ENCODE measurements around the gene KLHL40.

The KLHL40 gene

GRCh38 chr3:42657675-42658074 lies 27.7 kb upstream of the KLHL40 start:
- DNase-seq: no peak

- no peak for DNase-seq
Observed at GRCh38 chr3:42658091-42658770, 27.1 kb upstream of the KLHL40 start.

DNA sequence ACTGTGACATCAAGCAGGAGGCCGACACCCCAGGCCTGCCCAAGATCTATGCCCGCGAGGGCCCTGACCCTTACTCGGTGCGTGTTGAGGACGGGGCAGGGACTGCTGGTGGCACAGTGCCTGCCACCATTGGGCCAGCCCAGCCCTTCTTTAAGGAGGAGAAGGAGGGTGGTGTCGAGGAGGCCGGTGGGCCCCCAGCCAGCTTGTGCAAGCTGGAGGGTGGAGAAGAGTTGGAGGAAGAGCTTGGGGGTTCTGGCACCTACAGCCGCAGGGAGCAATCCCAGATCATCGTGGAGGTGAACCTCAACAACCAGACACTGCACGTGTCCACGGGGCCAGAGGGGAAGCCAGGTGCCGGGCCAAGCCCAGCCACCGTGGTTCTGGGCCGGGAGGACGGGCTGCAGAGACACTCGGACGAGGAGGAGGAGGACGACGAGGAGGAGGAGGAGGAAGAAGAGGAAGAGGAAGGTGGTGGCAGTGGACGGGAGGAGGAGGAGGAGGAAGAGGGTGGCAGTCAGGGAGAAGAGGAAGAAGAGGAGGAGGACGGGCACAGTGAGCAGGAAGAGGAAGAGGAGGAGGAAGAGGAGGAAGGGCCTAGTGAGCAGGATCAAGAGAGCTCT lies 26.5 kb upstream of the KLHL40 start:
- no peak for DNase-seq

DNA sequence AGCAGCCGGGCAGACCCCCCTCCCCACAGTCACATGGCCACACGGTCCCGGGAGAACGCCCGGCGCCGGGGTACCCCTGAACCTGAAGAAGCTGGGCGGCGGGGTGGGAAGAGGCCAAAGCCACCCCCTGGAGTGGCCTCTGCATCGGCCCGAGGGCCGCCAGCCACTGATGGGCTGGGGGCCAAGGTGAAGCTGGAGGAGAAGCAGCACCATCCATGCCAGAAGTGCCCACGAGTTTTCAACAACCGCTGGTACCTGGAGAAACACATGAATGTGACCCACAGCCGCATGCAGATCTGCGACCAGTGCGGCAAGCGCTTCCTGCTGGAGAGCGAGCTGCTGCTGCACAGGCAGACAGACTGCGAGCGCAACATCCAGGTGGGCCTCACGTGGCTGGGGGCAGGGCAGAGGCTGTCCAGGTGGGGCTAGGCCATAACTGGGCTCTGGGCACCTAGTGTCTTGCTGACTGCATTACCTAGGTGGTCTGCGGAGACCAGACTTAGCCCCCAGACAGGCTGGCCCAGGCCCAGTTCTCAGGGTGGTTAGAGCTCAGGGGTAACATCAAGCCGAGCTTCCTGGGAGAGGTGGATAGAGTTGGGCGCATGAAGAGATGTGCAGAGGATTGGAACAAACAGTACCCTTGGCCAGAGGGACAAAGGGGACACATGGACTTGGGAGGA lies 25.7 kb upstream of the KLHL40 start:
- no peak for DNase-seq

GRCh38 chr3:42660131-42660715 lies 25.1 kb upstream of the KLHL40 start:
- peak; percentile 44 for DNase-seq

DNA sequence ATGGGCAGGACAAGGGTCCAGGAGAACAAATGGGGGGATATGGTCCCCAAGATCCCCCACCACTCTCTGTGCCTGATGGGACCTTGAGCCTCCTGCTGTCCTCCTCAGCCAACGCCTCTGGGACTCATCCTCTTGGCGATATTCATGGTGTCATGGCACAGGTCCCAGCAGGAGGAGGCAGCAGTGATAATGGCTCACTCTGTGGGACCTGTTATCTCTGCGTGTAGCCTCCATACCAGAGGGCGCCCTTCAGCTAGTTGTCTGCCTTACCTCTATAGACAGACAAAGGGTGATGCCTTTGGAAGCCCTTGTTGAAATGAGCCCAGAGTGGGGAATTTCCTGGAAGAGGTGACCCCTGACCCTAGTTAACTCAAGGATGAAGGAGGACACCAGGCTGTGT lies 24.4 kb upstream of the KLHL40 start:
- no peak for DNase-seq

- DNase-seq: no peak
Observed at GRCh38 chr3:42661593-42662022, 23.7 kb upstream of the KLHL40 start.

DNA sequence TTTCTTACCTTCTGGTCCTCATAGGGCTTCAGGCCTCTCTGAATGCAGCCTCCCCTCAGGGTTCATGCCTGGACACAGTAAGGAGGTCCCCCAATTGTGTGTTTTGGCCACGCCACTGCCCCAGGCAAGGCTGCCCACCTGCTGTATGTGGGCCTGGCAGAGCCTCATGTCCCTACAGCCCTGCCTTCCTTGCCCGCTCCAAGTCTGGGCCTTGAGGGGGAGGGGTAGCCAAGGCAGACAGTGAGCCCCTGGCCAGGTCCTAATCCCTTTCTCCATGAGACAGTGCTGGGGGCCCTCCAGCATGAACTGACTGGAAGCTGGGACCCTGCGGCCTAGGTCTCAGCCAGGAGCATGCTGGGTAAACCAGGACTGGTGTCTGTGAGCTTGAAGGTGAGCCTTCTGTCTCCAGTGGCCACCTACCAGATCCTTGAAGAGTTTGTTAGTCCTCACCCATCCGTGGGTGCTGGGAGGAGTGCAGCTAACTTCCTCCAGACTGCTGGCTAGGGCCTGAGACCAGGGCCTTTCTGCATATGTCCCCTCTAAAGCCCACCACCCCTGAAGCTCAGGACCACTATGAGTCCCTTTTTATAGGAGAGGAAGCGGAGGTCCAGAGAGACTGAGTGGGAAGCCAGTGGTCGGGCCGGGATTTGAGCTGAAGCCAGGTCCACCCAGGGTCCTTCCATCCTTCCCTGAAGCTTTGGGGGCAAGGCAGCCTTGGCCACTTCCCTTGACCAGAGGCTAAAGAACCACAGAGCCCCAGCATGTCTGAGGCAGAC lies 23.1 kb upstream of the KLHL40 start:
- DNase-seq: no peak

DNA sequence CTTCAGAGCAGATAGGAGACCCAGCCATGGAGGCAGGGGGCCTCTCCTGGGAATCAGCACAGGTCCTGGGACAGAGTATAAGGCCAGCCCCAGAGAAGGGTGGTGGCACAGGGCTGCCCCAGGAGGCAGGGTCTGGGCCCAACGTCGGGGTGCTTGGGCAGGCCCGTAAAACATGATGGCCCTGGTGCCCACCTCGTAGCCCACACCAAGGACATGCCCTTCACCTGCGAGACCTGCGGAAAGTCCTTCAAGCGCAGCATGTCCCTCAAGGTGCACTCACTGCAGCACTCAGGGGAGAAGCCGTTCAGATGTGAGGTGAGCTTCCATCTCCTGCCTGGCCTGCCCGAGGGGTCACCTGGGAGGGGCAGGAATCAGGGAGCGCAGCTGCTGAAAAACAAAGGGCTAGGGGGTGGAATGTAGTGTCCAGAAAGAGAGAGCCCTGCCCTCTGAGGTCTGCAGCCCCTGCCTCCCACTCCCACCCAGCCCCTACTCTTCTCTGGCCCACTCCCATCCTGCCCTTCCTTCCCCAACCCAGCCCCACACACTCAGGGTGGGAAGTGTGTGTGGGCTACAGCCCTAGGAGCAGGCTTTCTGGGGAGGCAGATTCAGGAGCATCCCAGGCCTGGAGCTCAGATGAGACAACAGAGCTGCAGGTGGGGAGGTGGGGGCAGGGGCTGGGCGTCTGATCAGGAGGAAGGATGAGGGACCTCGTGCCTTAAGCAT lies 22.4 kb upstream of the KLHL40 start:
- no peak for DNase-seq

GRCh38 chr3:42663581-42664437 lies 21.5 kb upstream of the KLHL40 start:
- DNase-seq: no peak

GRCh38 chr3:42664438-42664803 lies 20.9 kb upstream of the KLHL40 start:
- no peak for DNase-seq

DNA sequence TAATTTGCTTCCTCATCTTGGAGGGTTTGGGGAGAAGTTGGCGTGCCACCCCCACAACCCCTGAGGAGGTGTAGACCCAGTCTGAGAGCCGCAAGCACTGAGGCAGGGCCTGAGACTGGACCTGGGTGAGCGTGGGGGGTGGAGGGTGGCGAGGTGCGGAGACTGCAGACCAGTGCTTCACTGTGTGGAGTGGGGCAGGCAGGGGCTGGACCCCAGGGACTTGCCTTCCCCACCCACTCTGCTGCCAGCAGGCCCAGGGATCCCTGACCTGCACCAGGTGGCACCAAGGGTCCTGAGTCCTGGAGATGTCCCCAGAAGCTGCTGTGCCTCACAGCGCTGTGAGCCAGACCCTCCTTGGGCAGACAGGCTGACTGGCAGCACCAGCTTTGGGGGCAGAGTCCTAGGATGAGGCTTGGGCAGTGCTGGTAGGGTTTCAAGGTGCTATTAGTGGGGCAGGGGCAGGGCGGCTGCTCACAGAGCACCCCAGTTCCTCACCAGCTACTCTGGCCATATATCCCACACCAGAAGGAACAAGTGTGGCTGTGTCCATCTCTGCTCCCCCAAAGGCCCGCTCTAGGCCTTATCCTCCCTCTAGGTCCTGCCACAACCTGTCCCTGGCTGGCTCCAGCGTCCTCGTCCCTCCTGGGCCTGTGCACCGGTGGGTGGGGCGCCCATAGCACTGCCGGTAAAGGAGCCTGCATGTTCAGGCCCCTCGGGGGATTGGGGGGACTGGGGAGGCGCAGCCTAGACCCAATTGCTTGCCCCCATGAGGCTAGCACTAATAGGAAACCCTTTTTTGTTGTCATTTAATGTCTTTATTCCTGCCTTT lies 20.1 kb upstream of the KLHL40 start:
- DNase-seq: no peak

- no peak for DNase-seq
Observed at GRCh38 chr3:42666022-42666421, 19.3 kb upstream of the KLHL40 start.

- DNase-seq: no peak
Observed at GRCh38 chr3:42666577-42666998, 18.7 kb upstream of the KLHL40 start.

DNA sequence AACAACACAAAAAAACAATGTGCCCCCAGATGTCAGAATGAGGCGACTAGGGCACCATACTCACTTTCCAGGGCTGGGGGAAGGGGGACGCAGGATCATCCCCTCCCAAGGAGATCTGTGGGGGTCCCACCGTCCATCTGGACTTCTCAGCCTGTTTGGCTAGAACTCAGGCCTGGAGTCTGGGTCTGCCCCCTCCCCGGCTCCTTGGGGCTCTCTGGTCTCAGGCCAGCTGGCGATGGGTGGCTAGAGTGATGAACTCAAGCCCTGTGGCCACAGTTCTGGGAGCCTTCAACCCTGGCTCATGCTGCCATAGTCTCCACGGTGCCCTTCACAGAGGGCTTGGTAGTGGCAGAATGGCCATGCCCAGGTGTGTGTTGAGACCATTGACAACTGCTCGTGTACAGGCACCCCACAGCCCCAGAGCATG lies 18.2 kb upstream of the KLHL40 start:
- DNase-seq: no peak

DNA sequence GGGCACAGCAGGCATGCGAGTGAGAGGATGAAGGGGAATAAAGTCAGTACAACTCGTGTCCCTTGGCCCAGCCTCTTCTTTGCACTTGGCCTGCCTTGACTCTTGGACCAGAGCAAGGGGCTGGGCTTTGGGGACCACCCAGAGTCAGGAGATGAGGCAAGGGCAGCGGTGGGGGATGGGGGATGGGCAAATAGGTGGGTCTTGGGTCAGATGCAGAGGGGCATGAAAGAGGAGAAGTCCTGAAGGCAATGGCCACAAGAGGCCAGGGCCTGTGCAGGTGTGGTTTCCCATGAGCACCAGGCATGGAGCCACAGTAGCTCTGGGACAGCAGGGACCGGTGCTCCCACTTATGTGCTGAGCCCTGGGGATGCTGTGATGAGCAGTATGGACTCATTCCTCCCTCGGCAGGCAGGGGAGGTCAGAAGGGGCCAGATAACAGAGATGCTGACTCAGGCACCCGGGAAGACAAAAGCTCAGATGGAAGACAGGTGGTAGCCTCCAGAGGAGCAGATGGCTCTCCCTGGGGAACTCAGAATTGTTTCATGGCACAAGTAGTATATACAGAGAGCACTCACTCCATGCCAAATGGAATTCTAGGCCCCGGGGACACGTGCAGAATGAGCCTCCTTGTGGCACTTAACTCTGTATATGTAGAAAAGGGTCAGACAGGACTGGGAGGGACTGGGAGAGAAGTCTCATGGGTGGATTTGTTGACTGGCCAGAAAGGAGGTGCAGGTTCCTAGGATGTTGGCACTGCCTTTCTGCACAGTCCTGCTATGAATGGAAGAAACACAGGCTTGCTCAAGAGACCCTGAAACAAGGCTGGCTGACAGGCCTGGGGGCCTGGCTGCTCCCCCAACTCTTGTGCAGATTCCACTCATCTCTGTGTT lies 17.6 kb upstream of the KLHL40 start:
- peak; percentile 11 for DNase-seq

DNA sequence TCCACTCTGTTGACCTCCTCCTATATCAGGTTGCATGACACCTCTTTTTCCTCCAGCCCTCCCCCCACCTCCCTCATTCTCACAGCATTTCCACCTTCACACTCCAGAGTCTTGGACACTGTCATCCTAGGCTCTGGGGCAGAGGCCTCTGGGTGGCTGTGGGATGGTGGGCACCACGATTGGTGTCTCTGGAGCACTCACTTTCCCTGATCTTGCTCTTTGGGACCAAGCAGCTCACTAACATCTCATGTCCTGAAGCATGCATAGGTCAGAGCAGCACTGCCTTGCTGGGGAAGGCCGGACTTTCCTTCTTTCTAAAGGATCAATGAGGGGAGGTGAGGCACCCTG lies 16.9 kb upstream of the KLHL40 start:
- DNase-seq: no peak

DNA sequence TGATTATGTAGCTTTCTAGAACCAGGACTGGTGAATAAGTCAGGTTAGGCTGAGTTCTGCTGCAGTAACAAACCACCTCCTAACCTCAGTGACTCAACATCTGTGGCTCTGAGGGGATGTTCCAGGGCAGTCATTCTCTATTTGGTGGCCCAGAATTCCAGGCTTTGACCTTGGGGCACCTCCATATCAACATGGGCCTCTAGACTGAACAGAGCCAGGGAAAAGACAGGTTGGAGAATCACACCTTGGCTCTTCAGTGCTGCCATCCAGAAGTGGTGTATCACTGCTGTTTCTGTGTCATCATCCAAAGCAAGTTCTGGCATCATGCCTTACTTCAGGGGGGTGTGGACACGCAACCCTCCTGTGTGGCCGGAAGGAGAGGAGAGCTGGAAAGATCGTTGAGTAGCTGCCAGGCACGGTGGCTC lies 16.5 kb upstream of the KLHL40 start:
- no peak for DNase-seq

- DNase-seq: no peak
Observed at GRCh38 chr3:42670051-42670576, 15.2 kb upstream of the KLHL40 start.
